Suppressor macrophage (primary cell): ENCODE data around the gene DGCR8.
A peak's percentile ranks its signal among the peaks of the same experiment; 100 is the strongest.
"Not testable (repeated sequence)": the region's sequence is repeated elsewhere in the genome, so short reads cannot be mapped to it uniquely, and the experiment has no call there.

Experiments
- DNase-seq, 4 experiments: peaks; one replicate each; pipeline ENCODE4 v3.0.0-alpha.2; 2020 to 2022

Gene DGCR8

GRCh38 chr22:20066617-20067383 is 13.2 kb upstream of the DGCR8 start:
- no peak for DNase-seq

GRCh38 chr22:20067384-20067682 is 12.7 kb upstream of the DGCR8 start:
- DNase-seq, result not testable (repeated sequence)

- no peak for DNase-seq
These were observed 11.4 kb upstream of the DGCR8 start for GRCh38 chr22:20068640-20069039.

GRCh38 chr22:20069331-20070042 is 10.6 kb upstream of the DGCR8 start:
- DNase-seq, result no peak

- no peak for DNase-seq
These were observed 8.5 kb upstream of the DGCR8 start for GRCh38 chr22:20071524-20071972.

GRCh38 chr22:20076627-20077172 is 3.3 kb upstream of the DGCR8 start:
- no peak for DNase-seq

- peak; percentile 52 to 84 (median 70) for DNase-seq
These were observed 369 bp downstream of the DGCR8 start for GRCh38 chr22:20080445-20080775.

- peak; percentile 10 to 34 (median 27) for DNase-seq
These were observed 974 bp downstream of the DGCR8 start for GRCh38 chr22:20080776-20081654.

GRCh38 chr22:20083157-20083890 is 3.3 kb downstream of the DGCR8 start:
- no peak for DNase-seq

- no peak for DNase-seq
These were observed 4.0 kb downstream of the DGCR8 start for GRCh38 chr22:20083891-20084546.

- peak in 1 of 4 experiments; percentile 21 for DNase-seq
These were observed 4.7 kb downstream of the DGCR8 start for GRCh38 chr22:20084547-20085413.

GRCh38 chr22:20085651-20086050 is 5.6 kb downstream of the DGCR8 start:
- DNase-seq, result no peak

- no peak for DNase-seq
These were observed 6.1 kb downstream of the DGCR8 start for GRCh38 chr22:20086101-20086599.

- DNase-seq, result no peak
These were observed 6.7 kb downstream of the DGCR8 start for GRCh38 chr22:20086763-20087162.

GRCh38 chr22:20087319-20088262 is 7.5 kb downstream of the DGCR8 start:
- DNase-seq, result no peak

GRCh38 chr22:20088263-20088648 is 8.2 kb downstream of the DGCR8 start:
- DNase-seq, result no peak

- DNase-seq, result no peak
These were observed 9.4 kb downstream of the DGCR8 start for GRCh38 chr22:20089226-20089976.

GRCh38 chr22:20089977-20090729 is 10.1 kb downstream of the DGCR8 start:
- DNase-seq, result peak in 2 of 4 experiments; percentile 25 to 34
